Fibroblast of skin of left quadriceps (primary cell): Measurements from ENCODE around the gene PLCG2.
"Not testable (repeated sequence)": the region's sequence is repeated elsewhere in the genome, so short reads cannot be mapped to it uniquely, and the experiment has no call there.

ENCODE experiments used
- DNase-seq, 2 experiments: peaks; one replicate each; pipeline ENCODE4 v3.0.0-alpha.2; 2013; ENCODE audit warnings: low read depth in 2 of 2

Gene PLCG2

DNA sequence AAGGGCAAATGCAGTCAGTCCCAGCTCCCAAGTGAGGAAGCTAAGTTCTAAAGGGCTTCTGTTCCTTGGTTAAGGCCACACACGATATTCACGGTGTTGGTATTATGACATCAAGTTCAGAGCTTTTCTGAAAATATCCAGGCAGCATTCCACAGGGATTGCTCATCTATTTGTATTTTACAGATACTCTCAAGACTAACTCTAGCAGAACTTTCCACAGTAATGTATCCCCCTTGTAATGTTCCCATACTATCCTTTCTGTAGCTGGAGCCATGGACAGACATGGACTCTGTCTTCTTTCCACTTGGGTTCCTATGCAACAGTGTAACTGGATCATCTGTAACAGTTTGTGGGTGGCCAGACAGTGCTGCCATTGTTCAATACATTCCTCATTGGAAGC is 218.6 kb downstream of the PLCG2 start:
- DNase-seq, result peak; percentile 84

DNA sequence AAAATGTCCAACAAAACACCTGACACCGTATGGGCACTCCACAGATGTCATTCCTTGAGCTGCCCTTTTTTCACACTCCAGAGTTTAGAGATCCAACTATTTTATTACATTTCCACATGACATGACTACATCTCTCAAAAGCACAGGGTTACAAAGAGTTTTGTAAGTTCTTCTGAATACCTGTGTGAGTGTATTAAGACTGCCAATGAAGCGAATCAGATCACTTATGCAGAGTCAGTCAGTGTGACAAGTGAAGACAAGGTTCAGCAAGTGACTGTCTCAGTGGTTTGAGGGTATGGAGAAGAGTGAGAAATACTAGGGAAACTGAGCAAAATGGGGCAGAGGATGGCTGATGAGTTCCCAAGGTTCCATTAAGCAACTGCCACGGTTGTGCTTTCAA is 223.7 kb downstream of the PLCG2 start:
- DNase-seq, result no peak

DNA sequence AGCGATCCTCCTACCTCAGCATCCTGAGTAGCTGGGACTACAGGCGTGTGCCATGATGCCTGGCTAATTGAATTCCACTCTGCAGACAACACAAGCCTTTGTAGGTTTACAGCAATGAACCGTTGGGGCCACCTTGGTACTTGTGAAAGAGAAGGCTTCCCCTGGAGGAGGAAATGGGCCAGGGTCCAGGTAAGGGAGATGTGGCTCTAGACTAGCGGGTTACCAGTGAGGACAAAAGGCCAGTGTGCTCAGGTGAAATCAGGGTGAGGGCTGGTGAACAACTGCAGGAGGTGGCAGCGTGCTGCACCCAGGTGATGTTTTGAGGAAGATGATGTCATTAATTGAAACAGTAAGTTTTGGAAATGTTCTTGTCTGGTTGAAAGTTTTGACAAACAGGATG is 225.5 kb downstream of the PLCG2 start:
- DNase-seq, result no peak

DNA sequence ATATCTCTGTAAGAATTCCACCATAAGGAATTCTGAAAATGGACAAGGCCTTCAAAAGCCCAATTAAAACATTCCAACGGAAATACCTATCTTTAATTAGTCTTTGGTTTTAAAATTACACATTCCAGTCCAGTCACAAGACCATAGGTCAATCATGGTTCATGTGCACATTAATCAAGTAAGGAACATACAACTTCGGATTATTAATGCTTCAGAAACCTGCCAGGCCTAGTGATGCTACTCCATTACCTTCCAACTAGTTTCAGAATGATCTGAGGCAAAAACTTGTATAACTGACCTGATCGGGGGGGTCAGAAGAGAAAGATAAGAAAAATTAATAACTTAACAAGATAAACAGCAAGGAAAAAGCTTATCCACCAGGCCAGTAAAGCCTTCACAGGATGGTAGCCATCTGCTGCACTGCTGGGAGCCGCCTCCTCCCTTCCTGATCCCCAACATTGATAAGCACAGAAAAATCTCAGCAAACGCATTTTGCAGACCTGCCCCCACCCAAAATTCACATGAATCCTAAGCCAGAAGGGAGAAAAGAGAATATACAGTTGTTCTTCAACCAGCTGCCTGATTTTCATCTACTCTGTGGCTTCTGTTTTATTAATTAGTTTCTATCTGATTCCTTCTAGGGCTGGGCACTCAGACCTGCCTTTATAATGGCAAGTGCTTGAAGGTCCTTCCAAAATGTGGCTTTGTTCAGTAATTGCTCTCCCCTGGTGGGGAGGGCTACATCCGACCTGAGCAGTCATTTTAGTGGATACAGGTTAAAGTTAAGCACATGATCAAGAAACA is 226.1 kb downstream of the PLCG2 start:
- DNase-seq, result no peak

DNA sequence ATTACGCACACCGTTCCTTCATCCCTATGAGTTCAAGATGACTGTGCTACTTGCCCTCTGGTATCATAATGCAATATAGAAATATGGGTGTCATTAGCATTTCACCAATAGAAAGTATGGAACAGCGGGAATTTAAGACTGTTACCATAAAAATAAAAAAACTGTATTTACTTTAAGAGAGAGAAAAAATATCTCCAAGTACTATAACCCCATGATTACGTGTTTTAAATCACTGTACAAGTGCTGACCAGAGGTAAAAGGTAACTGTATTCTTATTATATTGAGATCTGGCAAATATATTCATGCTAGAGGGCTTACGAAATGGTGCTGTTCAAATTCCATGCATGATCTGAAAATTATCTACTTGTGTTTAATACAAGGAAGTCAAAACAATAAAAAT is 226.9 kb downstream of the PLCG2 start:
- no peak for DNase-seq

DNA sequence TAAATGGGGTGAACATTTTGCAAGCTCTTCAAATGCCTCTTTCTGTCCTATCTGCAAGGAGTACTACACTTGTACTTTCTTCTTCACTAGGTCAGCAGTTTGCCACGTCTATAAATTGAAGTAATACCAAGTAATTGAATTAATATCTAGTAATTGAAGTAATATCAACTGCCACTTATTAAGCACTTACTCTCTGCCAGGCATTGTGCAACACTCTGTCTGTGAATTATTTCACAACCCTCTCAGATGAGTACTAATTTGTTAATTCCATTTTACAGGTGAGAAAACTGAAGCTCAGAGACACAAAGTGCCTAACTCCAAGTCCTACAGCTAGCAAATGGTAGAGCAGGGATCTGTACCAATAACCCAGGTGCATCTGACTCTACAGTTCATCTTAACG is 228.1 kb downstream of the PLCG2 start:
- no peak for DNase-seq

DNA sequence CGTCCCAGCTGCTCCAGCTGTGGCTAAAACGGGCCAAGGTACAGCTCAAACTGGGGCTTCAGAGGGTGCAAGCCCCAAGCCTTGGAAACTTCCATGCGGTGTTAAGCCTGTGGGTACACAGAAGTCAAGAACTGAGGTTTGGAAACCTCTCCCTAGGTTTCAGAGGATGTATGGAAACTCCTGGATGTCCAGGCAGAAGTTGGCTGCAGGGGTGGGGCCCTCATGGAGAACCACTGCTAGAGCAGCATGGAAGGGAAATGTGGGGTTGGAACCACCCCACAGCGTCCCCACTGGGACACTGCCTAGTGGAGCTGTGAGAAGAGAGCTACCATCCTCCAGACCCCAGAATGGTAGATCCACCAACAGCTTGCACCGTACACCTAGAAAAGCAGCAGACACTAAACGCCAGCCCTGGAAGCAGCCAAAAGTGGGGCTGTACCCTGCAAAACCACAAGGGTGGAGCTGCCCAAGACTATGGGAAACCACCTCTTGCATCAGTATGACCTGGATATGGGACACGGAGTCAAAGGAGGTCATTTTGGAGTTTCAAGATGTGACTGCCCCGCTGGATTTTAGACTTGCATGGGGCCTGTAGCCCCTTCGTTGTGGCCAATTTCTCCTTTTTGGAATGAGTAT is 230.0 kb downstream of the PLCG2 start:
- DNase-seq, result no peak

DNA sequence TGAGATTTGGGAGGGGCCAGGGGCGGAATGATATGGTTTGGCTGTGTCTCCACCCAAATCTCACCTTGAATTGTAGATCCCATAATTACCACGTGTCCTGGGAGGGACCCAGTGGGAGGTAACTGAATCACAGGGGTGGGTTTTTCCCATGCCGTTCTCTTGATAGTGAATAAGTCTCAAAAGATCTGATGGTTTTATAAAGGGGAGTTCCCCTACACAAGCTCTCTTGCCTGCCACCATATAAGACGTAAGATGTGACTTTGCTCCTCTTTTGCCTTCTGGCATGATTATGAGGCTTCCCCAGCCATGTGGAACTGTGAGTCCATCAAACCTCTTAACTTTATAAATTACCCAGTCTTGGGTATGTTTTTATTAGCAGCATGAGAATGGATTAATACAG is 230.7 kb downstream of the PLCG2 start:
- DNase-seq, result not testable (repeated sequence)

DNA sequence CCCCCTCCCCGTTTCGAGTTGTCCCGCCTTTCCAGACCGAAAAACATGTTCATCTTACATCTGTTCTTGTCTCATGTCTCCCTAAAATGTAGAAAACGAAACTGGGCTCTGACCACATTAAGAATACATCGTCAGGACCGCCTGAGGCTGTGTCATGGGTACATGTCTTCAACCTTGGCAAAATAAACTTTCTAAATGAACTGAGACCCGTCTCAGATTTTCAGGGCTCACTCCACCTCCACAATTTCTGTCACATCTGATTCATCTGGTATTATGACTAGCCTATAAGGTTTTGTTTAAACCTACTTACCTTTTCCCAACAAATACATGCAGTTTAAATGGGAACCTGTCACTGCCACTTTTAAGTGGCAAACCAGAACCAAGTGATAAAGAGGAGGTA is 231.6 kb downstream of the PLCG2 start:
- DNase-seq, result no peak

DNA sequence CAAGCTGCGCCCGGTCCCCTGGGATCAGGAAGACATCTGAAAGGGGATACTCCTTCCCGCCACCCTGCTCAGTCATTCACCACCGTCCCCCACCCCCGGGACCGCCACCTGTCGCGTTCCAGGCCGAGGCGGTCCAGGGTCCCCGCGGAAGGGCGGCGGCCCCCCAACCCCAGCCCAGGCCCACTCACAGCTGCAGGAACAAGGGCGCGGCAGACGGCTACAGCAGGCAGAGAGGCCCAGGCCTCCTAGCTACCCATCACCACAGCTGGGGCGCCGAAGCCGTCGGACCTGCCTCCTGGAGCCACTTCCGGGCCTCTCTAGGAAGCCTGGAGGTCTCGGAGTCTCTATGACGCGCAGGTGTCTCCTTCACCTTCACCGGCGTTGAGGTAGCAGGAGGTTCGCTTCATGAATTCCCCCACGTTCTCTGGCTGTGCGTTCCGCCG is 232.1 kb downstream of the PLCG2 start, which contains the start of gene SDR42E1:
Gene SDR42E1 (minus strand): TSS at position 272 of the 443 bp plus-strand sequence. CDS start 10,612 bp downstream, outside the sequence.
- no peak for DNase-seq
